Keratinocyte (primary cell): ENCODE data around the gene MMS19.

ENCODE experiments used
- CTCF ChIP-seq, 3 experiments: IDR thresholded peaks in 1 of 3; conservative IDR thresholded peaks in 1 of 3; optimal IDR thresholded peaks in 1 of 3; 2 replicates in 2 of 3; 3 replicates in 1 of 3; pipeline versions ENCODE3 to v1.5.1; 2011; ENCODE audit warnings: low read length in 3 of 3, mild to moderate bottlenecking in 3 of 3, moderate library complexity in 2 of 3, control low read depth in 1 of 3, inconsistent platforms in 1 of 3; ENCODE audit not compliant: insufficient read depth in 2 of 3; ENCODE audit errors: extremely low read depth in 1 of 3
- EZH2 ChIP-seq: IDR thresholded peaks from one replicate; pipeline ENCODE4 v1.6.1; 2012; ENCODE audit warnings: inconsistent platforms, mild to moderate bottlenecking, low read length, moderate library complexity

- no peak for TF ChIP-seq CTCF (optimal IDR thresholded peaks at IDR 0.05 in 1 of 3, IDR thresholded peaks at IDR 0.05 in 1 of 3, conservative IDR thresholded peaks at IDR 0.05 in 1 of 3; ENCODE audit: extremely low read depth in 1 of 3, insufficient read depth in 2 of 3, low read length in 3 of 3)
- no peak for TF ChIP-seq EZH2
Observed at GRCh38 chr10:97547271-97547600, 49.0 kb upstream of the MMS19 start.
